ENCODE measurements around the gene B4GALT2. TPM values are rescaled to one million over a fixed set of nuclear protein-coding genes. Genes with fewer than 3 reads are reported as not detected.

B4GALT2 gene
- total and polyA plus RNA-seq, 10 of the 15 experiments (the other 5 are each of a cell fraction or from before 2014, with no cell fraction given): 0.98 to 61.0 (median 23.4) TPM

DNA sequence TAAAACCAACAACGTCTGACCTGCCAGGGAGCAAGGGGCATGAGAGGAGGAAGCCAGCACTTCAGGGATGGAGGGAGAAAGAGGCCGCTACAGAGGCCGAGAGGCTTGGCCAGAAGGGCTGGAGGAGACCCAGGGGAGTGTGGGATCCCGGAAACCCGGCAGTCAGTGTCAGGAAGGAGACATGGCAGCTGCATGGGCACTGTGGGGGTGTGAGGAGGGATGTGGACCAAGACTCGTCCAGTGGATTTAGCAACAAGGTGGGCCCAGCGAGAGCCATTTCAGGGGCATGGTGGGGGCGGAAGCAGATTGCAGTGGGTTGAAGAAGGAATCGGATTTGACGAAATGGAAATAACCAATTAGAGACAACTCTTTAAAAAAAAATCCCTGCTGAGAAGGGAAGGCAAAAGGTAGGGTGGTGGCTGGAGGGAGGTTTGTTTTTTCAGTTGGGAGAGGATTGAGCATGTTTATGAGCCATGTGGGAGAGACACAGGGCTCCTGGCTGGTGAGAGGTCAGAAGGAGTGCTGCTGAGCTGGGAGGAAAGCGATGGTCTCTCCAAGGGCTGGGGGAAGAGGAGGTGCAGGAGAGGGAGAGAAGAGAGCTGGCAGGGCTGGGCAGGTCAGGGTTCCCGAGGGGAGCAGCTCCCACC is 4.4 kb downstream of the B4GALT2 start:
- ChIA-PET RAD21 (ENCODE audit: unreplicated experiment) (no interaction called here), CTCF (no interaction called here), SMC1A (ENCODE audit: uncharacterized antibody, unreplicated experiment) (interaction anchor here (0.5 kb wide), 1 partner anchor 98 kb away, joined by 4 read pairs; no protein-coding TSS in a partner anchor), POLR2A (no interaction called here)
- FAIRE-seq (no peak), DNase-seq (ENCODE audit: low read depth, low spot score) (no peak), ATAC-seq (no peak)
- Histone ChIP-seq H3K9me3 (replicated peaks; ENCODE audit: control insufficient read depth, insufficient read depth, low read length) (no peaks in the 10 kb centered on the region), H3K27ac (ENCODE audit: control insufficient read depth, insufficient read depth) (no peak overlapping the region), H3K4me2 (ENCODE audit: control insufficient read depth, insufficient read depth) (no peak overlapping the region), H2AFZ (ENCODE audit: control insufficient read depth, low read depth, low read length) (no peak overlapping the region), H3K4me3 (no peak overlapping the region), H4K20me1 (ENCODE audit: control insufficient read depth, insufficient read depth) (no peaks in the 10 kb centered on the region), H3K36me3 (ENCODE audit: control insufficient read depth in 2 of 2, insufficient read depth in 2 of 2, low read length in 1 of 2) (peaks cover 0 to 4% of the 10 kb centered on the region in 2 experiments; a peak in 3 of 4 replicates), H3K9ac (ENCODE audit: control insufficient read depth, insufficient read depth, low read length) (no peak overlapping the region), H3K27me3 (replicated peaks in 1 of 2; ENCODE audit: control insufficient read depth in 2 of 2, insufficient read depth in 2 of 2, low read length in 1 of 2) (no peaks in the 10 kb centered on the region), H3K4me1 (ENCODE audit: control insufficient read depth, insufficient read depth, low read length) (peaks cover 13% of the 10 kb centered on the region), H3K79me2 (ENCODE audit: control insufficient read depth, insufficient read depth, low read length) (peaks cover 18% of the 10 kb centered on the region)
- intact Hi-C loops (cut with micrococcal nuclease; ENCODE audit: unreplicated experiment) (no loop called here), in situ Hi-C loops (cut with MboI) (no loop called here)
- TF ChIP-seq CBX5 (IDR thresholded peaks at IDR 0.05; ENCODE audit: low read depth) (no peak), MEF2B (IDR thresholded peaks at IDR 0.05; ENCODE audit: partially characterized antibody, poor library complexity, severe bottlenecking) (no peak), ZNF622 (IDR thresholded peaks at IDR 0.05) (no peak)
- TF ChIP-seq, protein P1, sequence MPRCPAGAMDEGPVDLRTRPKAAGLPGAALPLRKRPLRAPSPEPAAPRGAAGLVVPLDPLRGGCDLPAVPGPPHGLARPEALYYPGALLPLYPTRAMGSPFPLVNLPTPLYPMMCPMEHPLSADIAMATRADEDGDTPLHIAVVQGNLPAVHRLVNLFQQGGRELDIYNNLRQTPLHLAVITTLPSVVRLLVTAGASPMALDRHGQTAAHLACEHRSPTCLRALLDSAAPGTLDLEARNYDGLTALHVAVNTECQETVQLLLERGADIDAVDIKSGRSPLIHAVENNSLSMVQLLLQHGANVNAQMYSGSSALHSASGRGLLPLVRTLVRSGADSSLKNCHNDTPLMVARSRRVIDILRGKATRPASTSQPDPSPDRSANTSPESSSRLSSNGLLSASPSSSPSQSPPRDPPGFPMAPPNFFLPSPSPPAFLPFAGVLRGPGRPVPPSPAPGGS (IDR thresholded peaks at IDR 0.05; ENCODE audit: borderline replicate concordance, insufficient read depth, low read depth, low read length, poor library complexity, severe bottlenecking): no peak
- TF ChIP-seq, protein P2, sequence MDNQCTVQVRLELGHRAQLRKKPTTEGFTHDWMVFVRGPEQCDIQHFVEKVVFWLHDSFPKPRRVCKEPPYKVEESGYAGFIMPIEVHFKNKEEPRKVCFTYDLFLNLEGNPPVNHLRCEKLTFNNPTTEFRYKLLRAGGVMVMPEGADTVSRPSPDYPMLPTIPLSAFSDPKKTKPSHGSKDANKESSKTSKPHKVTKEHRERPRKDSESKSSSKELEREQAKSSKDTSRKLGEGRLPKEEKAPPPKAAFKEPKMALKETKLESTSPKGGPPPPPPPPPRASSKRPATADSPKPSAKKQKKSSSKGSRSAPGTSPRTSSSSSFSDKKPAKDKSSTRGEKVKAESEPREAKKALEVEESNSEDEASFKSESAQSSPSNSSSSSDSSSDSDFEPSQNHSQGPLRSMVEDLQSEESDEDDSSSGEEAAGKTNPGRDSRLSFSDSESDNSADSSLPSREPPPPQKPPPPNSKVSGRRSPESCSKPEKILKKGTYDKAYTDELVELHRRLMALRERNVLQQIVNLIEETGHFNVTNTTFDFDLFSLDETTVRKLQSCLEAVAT (IDR thresholded peaks at IDR 0.05): no peak
- WGBS (ENCODE audit: insufficient coverage, insufficient replicate concordance, low lambda C conversion rate, missing lambda C conversion rate): 96% methylated on average over 12 of the region's 12 CpGs
- BruUV-seq (replicated peaks): no TSS peak

Data from GM12878 (cell line).